ENCODE data around the gene S100A7A. TPM values are rescaled to one million over a fixed set of nuclear protein-coding genes. Genes with fewer than 3 reads are reported as not detected.

Gene S100A7A
- not detected for total RNA-seq

- Mint-ChIP-seq H3K27me3 (ENCODE audit: low read depth) (peaks cover 13% of the 10 kb centered on the region), H3K4me3 (no peak within 1 kb of the TSS), H3K4me1 (ENCODE audit: low read depth) (no peaks in the 10 kb centered on the region), H3K27ac (no peak within 1 kb of the TSS), H3K36me3 (ENCODE audit: low read depth) (no peaks in the 10 kb centered on the region), H3K9me3 (peaks cover 7% of the 10 kb centered on the region)
- DNase-seq = no peak
- intact Hi-C loops (cut with micrococcal nuclease) = no loop called here
- CTCF ChIA-PET = no interaction called here
Measured at GRCh38 chr1:153415850-153416570, at the start of gene S100A7A. Gene S100A7A, plus strand, starts transcription at chr1:153416520. Its CDS starts 1,563 bp downstream, at chr1:153418083.

- H3K4me3 Mint-ChIP-seq = no peak overlapping the region
- no peaks in the 10 kb centered on the region for H3K9me3 Mint-ChIP-seq
- DNase-seq = no peak
- intact Hi-C loops (cut with micrococcal nuclease) = no loop called here
- peaks cover 1% of the 10 kb centered on the region for H3K4me1 Mint-ChIP-seq (ENCODE audit: low read depth)
- no peak overlapping the region for H3K27ac Mint-ChIP-seq
- CTCF ChIA-PET = interaction anchor here (1.2 kb wide), 1 partner anchor 129 kb away, joined by 4 read pairs; no protein-coding TSS in a partner anchor
- no peaks in the 10 kb centered on the region for H3K36me3 Mint-ChIP-seq (ENCODE audit: low read depth)
- no peaks in the 10 kb centered on the region for H3K27me3 Mint-ChIP-seq (ENCODE audit: low read depth)
Measured at GRCh38 chr1:153367090-153367489, 49.2 kb upstream of the S100A7A start.

- intact Hi-C loops (cut with micrococcal nuclease) = no loop called here
- Mint-ChIP-seq H3K27ac (no peak overlapping the region), H3K9me3 (no peaks in the 10 kb centered on the region), H3K4me3 (no peak overlapping the region), H3K27me3 (ENCODE audit: low read depth) (no peaks in the 10 kb centered on the region), H3K36me3 (ENCODE audit: low read depth) (no peaks in the 10 kb centered on the region), H3K4me1 (ENCODE audit: low read depth) (peaks cover 1% of the 10 kb centered on the region)
- CTCF ChIA-PET = no interaction called here
- DNase-seq = no peak
Measured at GRCh38 chr1:153368495-153368894, 47.8 kb upstream of the S100A7A start.

- Mint-ChIP-seq H3K27me3 (ENCODE audit: low read depth) (no peaks in the 10 kb centered on the region), H3K4me3 (no peak overlapping the region), H3K4me1 (ENCODE audit: low read depth) (no peaks in the 10 kb centered on the region), H3K9me3 (no peaks in the 10 kb centered on the region), H3K27ac (no peak overlapping the region), H3K36me3 (ENCODE audit: low read depth) (no peaks in the 10 kb centered on the region)
- no peak for DNase-seq
- CTCF ChIA-PET = no interaction called here
- intact Hi-C loops (cut with micrococcal nuclease) = no loop called here
Measured at GRCh38 chr1:153370146-153370545, 46.2 kb upstream of the S100A7A start.

- Mint-ChIP-seq H3K27me3 (ENCODE audit: low read depth) (no peaks in the 10 kb centered on the region), H3K4me1 (ENCODE audit: low read depth) (no peaks in the 10 kb centered on the region), H3K4me3 (no peak overlapping the region), H3K36me3 (ENCODE audit: low read depth) (no peaks in the 10 kb centered on the region), H3K9me3 (no peaks in the 10 kb centered on the region), H3K27ac (no peak overlapping the region)
- no peak for DNase-seq
- intact Hi-C loops (cut with micrococcal nuclease) = no loop called here
- CTCF ChIA-PET = no interaction called here
Measured at GRCh38 chr1:153371231-153371630, 45.1 kb upstream of the S100A7A start.

GRCh38 chr1:153372571-153372970 is 43.7 kb upstream of the S100A7A start:
- Mint-ChIP-seq H3K27me3 (ENCODE audit: low read depth) (peaks cover 5% of the 10 kb centered on the region), H3K4me1 (ENCODE audit: low read depth) (no peaks in the 10 kb centered on the region), H3K9me3 (no peaks in the 10 kb centered on the region), H3K4me3 (no peak overlapping the region), H3K27ac (no peak overlapping the region), H3K36me3 (ENCODE audit: low read depth) (no peaks in the 10 kb centered on the region)
- CTCF ChIA-PET = no interaction called here
- no peak for DNase-seq
- intact Hi-C loops (cut with micrococcal nuclease) = no loop called here

- peaks cover 15% of the 10 kb centered on the region for H3K27me3 Mint-ChIP-seq (ENCODE audit: low read depth)
- intact Hi-C loops (cut with micrococcal nuclease) = no loop called here
Measured at GRCh38 chr1:153374071-153374470, 42.2 kb upstream of the S100A7A start.

GRCh38 chr1:153375511-153375910 is 40.8 kb upstream of the S100A7A start, which contains the start of gene S100A12:
Gene S100A12, minus strand, starts transcription at chr1:153375621. Its CDS starts 1,029 bp downstream, at chr1:153374592.
- Mint-ChIP-seq H3K4me3 (no peak within 1 kb of the TSS), H3K27me3 (ENCODE audit: low read depth) (peaks cover 18% of the 10 kb centered on the region), H3K9me3 (no peaks in the 10 kb centered on the region), H3K27ac (no peak within 1 kb of the TSS), H3K4me1 (ENCODE audit: low read depth) (no peaks in the 10 kb centered on the region), H3K36me3 (ENCODE audit: low read depth) (no peaks in the 10 kb centered on the region)
- CTCF ChIA-PET = interaction anchor here (1.6 kb wide), 1 partner anchor 23 kb away, joined by 4 read pairs; no protein-coding TSS in a partner anchor
- intact Hi-C loops (cut with micrococcal nuclease) = no loop called here
- DNase-seq = no peak

More at GRCh38 chr1:153374071-153374470, 42.2 kb upstream of the S100A7A start:
- no peaks in the 10 kb centered on the region for H3K36me3 Mint-ChIP-seq (ENCODE audit: low read depth)
- no peak for DNase-seq
- H3K9me3 Mint-ChIP-seq = no peaks in the 10 kb centered on the region
- CTCF ChIA-PET = interaction anchor here (0.7 kb wide), 1 partner anchor 22 kb away, joined by 3 read pairs; no protein-coding TSS in a partner anchor
- H3K4me1 Mint-ChIP-seq (ENCODE audit: low read depth) = no peaks in the 10 kb centered on the region
- H3K27ac Mint-ChIP-seq = no peak overlapping the region
- H3K4me3 Mint-ChIP-seq = no peak overlapping the region

- intact Hi-C loops (cut with micrococcal nuclease) = no loop called here
- Mint-ChIP-seq H3K27ac (no peak overlapping the region), H3K36me3 (ENCODE audit: low read depth) (no peaks in the 10 kb centered on the region), H3K4me1 (ENCODE audit: low read depth) (no peaks in the 10 kb centered on the region), H3K27me3 (ENCODE audit: low read depth) (peaks cover 23% of the 10 kb centered on the region), H3K9me3 (peaks cover 8% of the 10 kb centered on the region), H3K4me3 (no peak overlapping the region)
- CTCF ChIA-PET = no interaction called here
- no peak for DNase-seq
Measured at GRCh38 chr1:153379591-153379990, 36.7 kb upstream of the S100A7A start.

- CTCF ChIA-PET = no interaction called here
- intact Hi-C loops (cut with micrococcal nuclease) = no loop called here
- Mint-ChIP-seq H3K36me3 (ENCODE audit: low read depth) (no peaks in the 10 kb centered on the region), H3K4me3 (no peak overlapping the region), H3K27ac (no peak overlapping the region), H3K9me3 (peaks cover 8% of the 10 kb centered on the region), H3K27me3 (ENCODE audit: low read depth) (peaks cover 23% of the 10 kb centered on the region), H3K4me1 (ENCODE audit: low read depth) (no peaks in the 10 kb centered on the region)
- no peak for DNase-seq
Measured at GRCh38 chr1:153380711-153381110, 35.6 kb upstream of the S100A7A start.

- CTCF ChIA-PET = no interaction called here
- H3K27me3 Mint-ChIP-seq (ENCODE audit: low read depth) = peaks cover 5% of the 10 kb centered on the region
- H3K9me3 Mint-ChIP-seq = peaks cover 8% of the 10 kb centered on the region
- H3K27ac Mint-ChIP-seq = no peak overlapping the region
- no peak overlapping the region for H3K4me3 Mint-ChIP-seq
- intact Hi-C loops (cut with micrococcal nuclease) = no loop called here
- no peaks in the 10 kb centered on the region for H3K36me3 Mint-ChIP-seq (ENCODE audit: low read depth)
- DNase-seq = no peak
- H3K4me1 Mint-ChIP-seq (ENCODE audit: low read depth) = no peaks in the 10 kb centered on the region
Measured at GRCh38 chr1:153384958-153385580, 31.3 kb upstream of the S100A7A start.

GRCh38 chr1:153386500-153386901 is 29.8 kb upstream of the S100A7A start:
- CTCF ChIA-PET = no interaction called here
- Mint-ChIP-seq H3K27ac (no peak overlapping the region), H3K4me3 (no peak overlapping the region), H3K4me1 (ENCODE audit: low read depth) (no peaks in the 10 kb centered on the region), H3K36me3 (ENCODE audit: low read depth) (no peaks in the 10 kb centered on the region), H3K27me3 (ENCODE audit: low read depth) (peaks cover 2% of the 10 kb centered on the region), H3K9me3 (peaks cover 3% of the 10 kb centered on the region)
- DNase-seq = no peak
- intact Hi-C loops (cut with micrococcal nuclease) = no loop called here

GRCh38 chr1:153387001-153387400 is 29.3 kb upstream of the S100A7A start:
- no peak for DNase-seq
- intact Hi-C loops (cut with micrococcal nuclease) = no loop called here
- H3K4me1 Mint-ChIP-seq (ENCODE audit: low read depth) = no peaks in the 10 kb centered on the region
- no peak overlapping the region for H3K4me3 Mint-ChIP-seq
- H3K27me3 Mint-ChIP-seq (ENCODE audit: low read depth) = no peaks in the 10 kb centered on the region
- no peaks in the 10 kb centered on the region for H3K9me3 Mint-ChIP-seq
- CTCF ChIA-PET = no interaction called here
- H3K27ac Mint-ChIP-seq = no peak overlapping the region
- H3K36me3 Mint-ChIP-seq (ENCODE audit: low read depth) = no peaks in the 10 kb centered on the region

All from activated naive CD4-positive, alpha-beta T cell treated with anti-CD3 and anti-CD28 coated beads for 36 hours (primary cell).